GM23248 (cell line): ENCODE results near the gene DNAJB2.

Experiments
- EZH2 ChIP-seq: fragments of 200-600 bp; sonication (generic); IDR thresholded peaks from 2 replicates; pipeline ENCODE4 v1.6.1; 2018; ENCODE audit warnings: antibody characterized with exemption, mild to moderate bottlenecking; ENCODE audit not compliant: insufficient read depth, poor library complexity, severe bottlenecking
- EZH2phosphoT487 ChIP-seq: fragments of 200-600 bp; sonication (generic); IDR thresholded peaks from 2 replicates; pipeline ENCODE4 v1.6.1; 2018; ENCODE audit warnings: antibody characterized with exemption, moderate library complexity, mild to moderate bottlenecking, low read depth; ENCODE audit not compliant: insufficient read depth

GRCh38 chr2:219244789-219245147 lies 34.4 kb upstream of the DNAJB2 start:
- TF ChIP-seq EZH2phosphoT487 (no peak), EZH2 (no peak)
